Measurements from ENCODE around the gene UNC93A. TPM values are rescaled to one million over a fixed set of nuclear protein-coding genes. Genes with fewer than 3 reads are reported as not detected.

The UNC93A gene
- total and polyA plus RNA-seq, 9 of the 15 experiments (the other 6 are each of a cell fraction or from before 2014, with no cell fraction given): not detected

- WGBS (ENCODE audit: insufficient coverage, low coverage, missing lambda C conversion rate): 19% methylated on average over 17 of the region's 19 CpGs
- Histone ChIP-seq H3K4me2 (ENCODE audit: insufficient read depth, low read length) (no peak overlapping the region), H3K36me3 (ENCODE audit: control insufficient read depth, insufficient read depth, low read length) (no peaks in the 10 kb centered on the region), H3K9me3 (replicated peaks; ENCODE audit: control insufficient read depth, insufficient read depth, low read depth, low read length) (peaks cover 5% of the 10 kb centered on the region; the same call in 1 of the 2 replicates), H3K9me1 (ENCODE audit: control insufficient read depth, insufficient read depth, low read length) (no peaks in the 10 kb centered on the region), H4K20me1 (replicated peaks; ENCODE audit: control insufficient read depth, insufficient read depth, low read length) (no peaks in the 10 kb centered on the region), H3K27ac (ENCODE audit: extremely low read depth, low read depth, low read length) (no peak overlapping the region), H3K4me1 (replicated peaks in 1 of 2; ENCODE audit: control insufficient read depth in 2 of 2, insufficient read depth in 2 of 2, low read length in 2 of 2) (no peaks in the 10 kb centered on the region), H3K27me3 (ENCODE audit: control insufficient read depth in 2 of 2, insufficient read depth in 2 of 2, low read length in 2 of 2) (peaks cover 2 to 19% of the 10 kb centered on the region in 2 experiments; a peak in 3 of 5 replicates), H3K79me2 (ENCODE audit: control insufficient read depth, insufficient read depth, low read length) (no peaks in the 10 kb centered on the region), H3K9ac (ENCODE audit: insufficient read depth in 1 of 2, low read depth in 2 of 2, low read length in 2 of 2) (no peak overlapping the region), H2AFZ (ENCODE audit: low read depth, low read length) (no peak overlapping the region), H3K4me3 (no peak overlapping the region)
- no peak for FAIRE-seq
- BruUV-seq (replicated peaks): no TSS peak
- TF ChIP-seq ZNF609 (CRISPR knock-in tag; IDR thresholded peaks at IDR 0.05; ENCODE audit: borderline replicate concordance): no peak
- no peak for TF ChIP-seq RHOXF2B (CRISPR knock-in tag; conservative IDR thresholded peaks at IDR 0.05)
- no peak for TF ChIP-seq MIER1 (IDR thresholded peaks at IDR 0.05; ENCODE audit: low read depth)
- TF ChIP-seq ETV5 (CRISPR knock-in tag; IDR thresholded peaks at IDR 0.05; ENCODE audit: low read depth): no peak
- TF ChIP-seq PHF21A (IDR thresholded peaks at IDR 0.05; ENCODE audit: borderline replicate concordance, low read depth): no peak
- no peak for TF ChIP-seq SIRT6 (IDR thresholded peaks at IDR 0.05; ENCODE audit: low read depth, low read length)
- TF ChIP-seq PHB (CRISPR knock-in tag; IDR thresholded peaks at IDR 0.05): no peak
- TF ChIP-seq FIP1L1 (IDR thresholded peaks at IDR 0.05; ENCODE audit: low read depth, low read length, poor library complexity, severe bottlenecking): no peak
- TF ChIP-seq KDM4B (IDR thresholded peaks at IDR 0.05; ENCODE audit: borderline replicate concordance in 2 of 2, low read depth in 1 of 2): no peak
- no peak for TF ChIP-seq ELK3 (CRISPR knock-in tag; IDR thresholded peaks at IDR 0.05)
- TF ChIP-seq ARID2 (IDR thresholded peaks at IDR 0.05): no peak
- TF ChIP-seq SIN3B (IDR thresholded peaks at IDR 0.05; ENCODE audit: low read depth): no peak
- TF ChIP-seq ZBTB7A (IDR thresholded peaks at IDR 0.05; ENCODE audit: borderline replicate concordance, control insufficient read depth, low read depth, low read length): no peak
- no peak for TF ChIP-seq MNT (conservative IDR thresholded peaks at IDR 0.05)
- POLR2A ChIA-PET: no interaction called here
- in situ Hi-C loops (cut with MboI) (loop anchor here (25.0 kb wide), 1 partner anchor 1450 kb away; no protein-coding TSS in a partner anchor), intact Hi-C loops (cut with micrococcal nuclease) (no loop called here)
- peak in 1 of 4 experiments; percentile 1 for DNase-seq (ENCODE audit: extremely low read depth in 1 of 4, low spot score in 3 of 4)
- CTCF ChIA-PET (ENCODE audit: low intra/inter-chr PET ratio): no interaction called here
- no peak for ATAC-seq
These were observed 45.9 kb downstream of the UNC93A start for GRCh38 chr6:167336844-167337630.
